AG04450 (cell line): ENCODE data around the gene TTC28. TPM values are rescaled to one million over a fixed set of nuclear protein-coding genes. Genes with fewer than 3 reads are reported as not detected.

ENCODE experiments used
- CTCF ChIA-PET: fragments of 300-600, 350-600 bp; formaldehyde crosslinking; extraction: SDS; loops from one replicate; lab custom pipeline; 2022; ENCODE audit warnings: antibody characterized with exemption, inconsistent platforms; lab: Charles Lee
- POLR2A ChIA-PET: fragments of 350-600 bp; formaldehyde crosslinking; extraction: SDS; loops from one replicate; lab custom pipeline; 2021; ENCODE audit warnings: antibody characterized with exemption, inconsistent platforms; lab: Yijun Ruan, JAX
- DNase-seq: peaks from one replicate; pipeline ENCODE4 v3.0.0-alpha.2; 2011; ENCODE audit warnings: low read depth, low spot score
- H3K27ac ChIP-seq: one replicate; pipeline ENCODE4 v1.5.1; 2012; ENCODE audit warnings: low read depth, low read length, control low read depth
- H3K27me3 ChIP-seq: one replicate; pipeline ENCODE4 v1.6.0; 2012; ENCODE audit warnings: low read length; ENCODE audit not compliant: control insufficient read depth, insufficient read depth
- H3K4me3 ChIP-seq: 2 replicates; pipeline ENCODE4 v1.5.1; 2011; ENCODE audit warnings: mild to moderate bottlenecking, low read depth, low read length, control low read depth
- H3K9me3 ChIP-seq: 2 replicates; pipeline ENCODE4 v1.5.1; 2012; ENCODE audit warnings: low read length; ENCODE audit not compliant: control insufficient read depth, insufficient read depth
- CTCF ChIP-seq: IDR thresholded peaks from 2 replicates; pipeline ENCODE4 v1.5.1; 2011; ENCODE audit warnings: low read depth, low read length, control low read depth, inconsistent platforms
- polyA plus RNA-seq: library from polyadenylated mRNA; depleted of rRNA; stranded (reverse); fragments of >200 nt; gene quantifications from 2 replicates; pipeline ENCODE4 v1.2.3, GENCODE V29; 2011

The TTC28 gene
- polyA plus RNA-seq, 1 experiment: 11.2 TPM

GRCh38 chr22:28249402-28249801 lies 430.2 kb downstream of the TTC28 start:
- H3K27ac ChIP-seq: no peak overlapping the region
- H3K4me3 ChIP-seq: no peak overlapping the region
- POLR2A ChIA-PET: interaction anchor here (0.7 kb wide), 1 partner anchor 214 kb away, joined by 3 read pairs; no protein-coding TSS in a partner anchor
- CTCF ChIA-PET: interaction anchor here (0.7 kb wide), 1 partner anchor 9 kb away, joined by 3 read pairs; no protein-coding TSS in a partner anchor
- no peak for DNase-seq
- TF ChIP-seq CTCF: no peak
- no peaks in the 10 kb centered on the region for H3K9me3 ChIP-seq
- no peaks in the 10 kb centered on the region for H3K27me3 ChIP-seq

- DNase-seq: no peak
- Histone ChIP-seq H3K9me3 (no peaks in the 10 kb centered on the region), H3K27ac (no peak overlapping the region), H3K27me3 (no peaks in the 10 kb centered on the region), H3K4me3 (no peak overlapping the region)
- no peak for TF ChIP-seq CTCF
- ChIA-PET POLR2A (no interaction called here), CTCF (no interaction called here)
Observed at GRCh38 chr22:28247667-28248363, 431.8 kb downstream of the TTC28 start.

- no peak overlapping the region for H3K4me3 ChIP-seq
- no peak overlapping the region for H3K27ac ChIP-seq
- H3K27me3 ChIP-seq: no peaks in the 10 kb centered on the region
- no peaks in the 10 kb centered on the region for H3K9me3 ChIP-seq
- CTCF ChIA-PET: no interaction called here
- no peak for DNase-seq
- TF ChIP-seq CTCF: no peak
- POLR2A ChIA-PET: no interaction called here
Observed at GRCh38 chr22:28247136-28247535, 432.5 kb downstream of the TTC28 start.

- Histone ChIP-seq H3K27me3 (no peaks in the 10 kb centered on the region), H3K9me3 (no peaks in the 10 kb centered on the region), H3K4me3 (no peak overlapping the region), H3K27ac (no peak overlapping the region)
- ChIA-PET POLR2A (interaction anchor here (0.6 kb wide), 1 partner anchor 42 kb away, joined by 3 read pairs; no protein-coding TSS in a partner anchor), CTCF (interaction anchor here (1.0 to 1.2 kb wide), 2 partner anchors 17 to 196 kb away, joined by 4 read pairs; no protein-coding TSS in a partner anchor)
- no peak for DNase-seq
- TF ChIP-seq CTCF: no peak
Observed at GRCh38 chr22:28246397-28246796, 433.2 kb downstream of the TTC28 start.

GRCh38 chr22:28245579-28246224 lies 433.9 kb downstream of the TTC28 start:
- Histone ChIP-seq H3K27ac (no peak overlapping the region), H3K9me3 (no peaks in the 10 kb centered on the region), H3K4me3 (no peak overlapping the region), H3K27me3 (no peaks in the 10 kb centered on the region)
- no peak for TF ChIP-seq CTCF
- DNase-seq: no peak
- POLR2A ChIA-PET: interaction anchor here (0.5 kb wide), 1 partner anchor 196 kb away, joined by 3 read pairs; no protein-coding TSS in a partner anchor
- CTCF ChIA-PET: interaction anchor here (1.0 to 3.0 kb wide), 4 partner anchors 7 to 195 kb away, joined by 4 to 18 read pairs (median 6); no protein-coding TSS in a partner anchor
